Neural cell (in vitro differentiated cells): ENCODE results near the gene SGO2.

Experiments used
- CTCF ChIP-seq: fragments of 450-650 bp; IDR thresholded peaks from 2 replicates; pipeline ENCODE4 v1.5.1; 2014; ENCODE audit warnings: antibody characterized with exemption, mild to moderate bottlenecking, moderate library complexity; ENCODE audit not compliant: poor library complexity, severe bottlenecking
- EZH2 ChIP-seq: fragments of 200-600, 300-800 bp; shearing (Covaris generic), sonication (generic); IDR thresholded peaks from 2 replicates; pipeline ENCODE4 v1.6.1; 2014; ENCODE audit warnings: antibody characterized with exemption, low read length, borderline replicate concordance, mild to moderate bottlenecking; ENCODE audit not compliant: insufficient read depth, poor library complexity, severe bottlenecking
- POLR2AphosphoS5 ChIP-seq: IDR thresholded peaks from 2 replicates; pipeline ENCODE4 v1.6.1; 2012
- TAF1 ChIP-seq: IDR thresholded peaks from 2 replicates; pipeline ENCODE4 v1.6.1; 2012; ENCODE audit warnings: low read depth

- TF ChIP-seq POLR2AphosphoS5 (no peak), EZH2 (no peak), CTCF (no peak), TAF1 (no peak)
Observed at GRCh38 chr2:200617156-200618053, 91.4 kb downstream of the SGO2 start.
